K562 (cell line): ENCODE results near the gene IKZF4. TPM values are rescaled to one million over a fixed set of nuclear protein-coding genes. Genes with fewer than 3 reads are reported as not detected.

Experiments used
- ATAC-seq: fragments of 200-7000 bp; cut with Tn5 transposase; 3 replicates; pipeline ENCODE4 v1.9.1; 2020; ENCODE audit warnings: moderate library complexity
- Bru-seq: library from RNA; stranded (reverse); fragments of 400-500 nt; gene quantifications from one replicate; lab custom pipeline; 2021; lab: Mats Ljungman, UMichigan
- BruChase-seq, 2 experiments: library from RNA; stranded (reverse); fragments of 400-500 nt; gene quantifications; one replicate each; lab custom pipeline; 2021; lab: Mats Ljungman, UMichigan
- BruUV-seq: library from RNA; stranded (reverse); fragments of 400-500 nt; replicated peaks from 2 replicates; lab custom pipeline; 2021; lab: Mats Ljungman, UMichigan
- CTCF ChIA-PET: fragments of 300-600 bp; formaldehyde crosslinking; extraction: SDS; loops from one replicate; lab custom pipeline; 2021; ENCODE audit warnings: low intra/inter-chr PET ratio; lab: Yijun Ruan, JAX
- POLR2A ChIA-PET: fragments of 300-600, 350-650 bp; sonication (Branson Sonifier 250); formaldehyde crosslinking; extraction: SDS; loops from one replicate; lab custom pipeline; 2021; ENCODE audit warnings: antibody characterized with exemption, inconsistent platforms; lab: Yijun Ruan, JAX
- DNase-seq, 4 experiments: peaks; one replicate each; pipeline versions ENCODE4 v3.0.0 to v3.0.0-alpha.2; 2011 to 2018; ENCODE audit warnings: low spot score in 3 of 4, mixed read lengths in 3 of 4; ENCODE audit errors: extremely low read depth in 1 of 4
- FAIRE-seq: peaks from 2 replicates; lab custom pipeline; 2011; peaks lifted over from hg19 to GRCh38; lab: Jason Lieb, UNC
- H2AFZ ChIP-seq: 2 replicates; pipeline ENCODE4 v1.6.0; 2011; ENCODE audit warnings: low read depth, low read length, control low read depth, inconsistent platforms
- H3K27ac ChIP-seq: fragments of 200-600 bp; 3 replicates; pipeline ENCODE4 v1.8.0; 2011; ENCODE audit warnings: low read depth, mild to moderate bottlenecking, control low read depth, inconsistent platforms, low read length, moderate library complexity, mixed read lengths; ENCODE audit errors: extremely low read depth
- H3K27me3 ChIP-seq, 2 experiments: fragments of 300-600 bp in 1 of 2; 2 replicates in 1 of 2; 3 replicates in 1 of 2; pipeline versions ENCODE4 v1.6.0 to v1.8.0; 2011; ENCODE audit warnings: inconsistent platforms in 2 of 2, low read length in 2 of 2, mild to moderate bottlenecking in 1 of 2, mixed read lengths in 1 of 2, moderate library complexity in 1 of 2; ENCODE audit not compliant: control insufficient read depth in 2 of 2, insufficient read depth in 2 of 2
- H3K36me3 ChIP-seq: fragments of 300-600 bp; 3 replicates; pipeline ENCODE4 v1.8.0; 2011; ENCODE audit warnings: mild to moderate bottlenecking, low read length, inconsistent platforms; ENCODE audit not compliant: control insufficient read depth, insufficient read depth
- H3K4me1 ChIP-seq, 2 experiments: fragments of 200-600 bp in 1 of 2; replicated peaks in 1 of 2; 2 replicates in 1 of 2; 3 replicates in 1 of 2; pipeline versions ENCODE4 v1.5.1 to v1.8.0; 2011; ENCODE audit warnings: inconsistent platforms in 2 of 2, low read length in 2 of 2, mild to moderate bottlenecking in 1 of 2, mixed read lengths in 1 of 2, moderate library complexity in 1 of 2; ENCODE audit not compliant: control insufficient read depth in 2 of 2, insufficient read depth in 2 of 2
- H3K4me2 ChIP-seq: 2 replicates; pipeline ENCODE4 v1.6.1; 2011; ENCODE audit warnings: low read length, control low read depth, inconsistent platforms, mixed read lengths; ENCODE audit not compliant: insufficient read depth
- H3K4me3 ChIP-seq: fragments of 200-600 bp; sonication (generic), shearing (Covaris generic); 2 replicates; pipeline ENCODE4 v1.5.1; 2016; ENCODE audit warnings: control low read depth, inconsistent platforms
- H3K79me2 ChIP-seq: fragments of 200-600 bp; 3 replicates; pipeline ENCODE4 v1.8.0; 2011; ENCODE audit warnings: low read length, inconsistent platforms; ENCODE audit not compliant: control insufficient read depth, insufficient read depth
- H3K9ac ChIP-seq, 2 experiments: 2 replicates each; pipeline versions ENCODE4 v1.6.0 to v1.6.1; 2011; ENCODE audit warnings: low read depth in 2 of 2, low read length in 2 of 2, control low read depth in 1 of 2, inconsistent platforms in 1 of 2, mild to moderate bottlenecking in 1 of 2, mixed read lengths in 1 of 2; ENCODE audit not compliant: insufficient read depth in 1 of 2
- H3K9me1 ChIP-seq: one replicate; pipeline ENCODE4 v1.6.0; 2011; ENCODE audit warnings: inconsistent platforms, mild to moderate bottlenecking, low read length, moderate library complexity; ENCODE audit not compliant: control insufficient read depth, insufficient read depth
- H3K9me3 ChIP-seq: replicated peaks from 2 replicates; pipeline ENCODE4 v1.5.1; 2011; ENCODE audit warnings: low read depth, low read length, inconsistent platforms; ENCODE audit not compliant: control insufficient read depth, insufficient read depth
- H4K20me1 ChIP-seq: replicated peaks from 2 replicates; pipeline ENCODE4 v1.6.1; 2011; ENCODE audit warnings: low read length, inconsistent platforms, mixed read lengths; ENCODE audit not compliant: control insufficient read depth, insufficient read depth
- DNMT1 ChIP-seq: fragments of 450-650 bp; IDR thresholded peaks from 2 replicates; pipeline ENCODE4 v1.6.1; 2016; ENCODE audit warnings: antibody characterized with exemption, mild to moderate bottlenecking
- E2F6 ChIP-seq, 2 experiments: IDR thresholded peaks; 2 replicates each; pipeline ENCODE4 v1.6.1; 2011; ENCODE audit warnings: borderline replicate concordance in 1 of 2, control low read depth in 1 of 2, low read depth in 1 of 2, low read length in 1 of 2, mild to moderate bottlenecking in 1 of 2, mixed read lengths in 1 of 2, moderate library complexity in 1 of 2; ENCODE audit not compliant: insufficient read depth in 1 of 2, insufficient read length in 1 of 2, poor library complexity in 1 of 2, severe bottlenecking in 1 of 2; ENCODE audit errors: extremely low read depth in 1 of 2
- GTF2E2 ChIP-seq: fragments of 200-800 bp; sonication (Bioruptor generic); IDR thresholded peaks from 2 replicates; pipeline ENCODE4 v1.6.1; 2016; ENCODE audit warnings: missing genetic modification characterization, missing compliant biosample characterization
- KDM1A ChIP-seq, 2 experiments: fragments of 450-650 bp; IDR thresholded peaks; 2 replicates each; pipeline ENCODE4 v1.6.1; 2016; ENCODE audit warnings: mild to moderate bottlenecking in 2 of 2
- L3MBTL2 ChIP-seq: fragments of 450-650 bp; IDR thresholded peaks from 2 replicates; pipeline ENCODE4 v1.6.1; 2016; ENCODE audit warnings: mild to moderate bottlenecking, moderate library complexity
- PBX2 ChIP-seq, 2 experiments: IDR thresholded peaks in 1 of 2; conservative IDR thresholded peaks in 1 of 2; 2 replicates each; pipeline ENCODE4 v1.6.1; 2016; ENCODE audit warnings: low read depth in 2 of 2, mild to moderate bottlenecking in 1 of 2, missing compliant biosample characterization in 1 of 2, missing genetic modification characterization in 1 of 2, moderate library complexity in 1 of 2
- SLC30A9 ChIP-seq: fragments of 250-450 bp; sonication (Bioruptor Pico); IDR thresholded peaks from 2 replicates; pipeline ENCODE4 v1.8.0; 2022; ENCODE audit warnings: mild to moderate bottlenecking, moderate library complexity
- ZNF740 ChIP-seq, 3 experiments: fragments of 200-800 bp in 1 of 3; sonication (Bioruptor generic) in 1 of 3; sonication (generic) in 1 of 3; formaldehyde crosslinking in 1 of 3; IDR thresholded peaks; 2 replicates each; pipeline versions ENCODE4 v1.6.1 to v1.8.0; 2016 to 2022; ENCODE audit warnings: mild to moderate bottlenecking in 2 of 3, missing compliant biosample characterization in 2 of 3, missing genetic modification characterization in 2 of 3, missing genetic modification reagents in 1 of 3
- WGBS: fragments of 100-300 bp; shearing (Covaris generic); methylation state at CpG from one replicate; pipeline ENCODE4 v1.1.6; 2016; ENCODE audit warnings: low coverage, mixed read lengths; ENCODE audit not compliant: insufficient coverage; ENCODE audit errors: missing lambda C conversion rate; 5-methylcytosine and 5-hydroxymethylcytosine counted together
- in situ Hi-C: fragments of 300-500 bp; cut with MboI; formaldehyde crosslinking; loops from 4 replicates; pipeline ENCODE4 v1.15.0; 2018; ENCODE audit warnings: inconsistent platforms, mixed read lengths
- intact Hi-C: fragments of 100-400 bp; cut with micrococcal nuclease; formaldehyde crosslinking; loops from 2 replicates; pipeline ENCODE4 v1.14.2; 2022
- long read RNA-seq, 3 experiments: library from polyadenylated mRNA in 2 of 3; library from RNA in 1 of 3; unstranded in 2 of 3; stranded (forward) in 1 of 3; transcript quantifications; one replicate each; pipeline ENCODE4 v2.0.0, GENCODE V29; 2019 to 2022
- polyA minus RNA-seq, 3 experiments: library from RNA; depleted of rRNA, polyadenylated mRNA; stranded (reverse); fragments of >200 nt; gene quantifications; 2 replicates each; pipeline ENCODE4 v1.2.3, GENCODE V29; 2011
- polyA plus RNA-seq, 8 experiments: library from polyadenylated mRNA; depleted of rRNA in 4 of 8; stranded (reverse) in 5 of 8; unstranded in 3 of 8; fragments of >200 nt; fragmentation: Nextera tagmentation in 2 of 8; fragmentation: Illumina TruSeq in 1 of 8; extraction: Ambion mirVana in 2 of 8; extraction: Trizol in 1 of 8; gene quantifications; 2 replicates each; pipeline versions ENCODE4 v1.2.1 to v1.2.3, GENCODE V29; 2011 to 2014; ENCODE audit warnings: inconsistent platforms in 1 of 8, missing spikeins in 1 of 8
- total RNA-seq, 7 experiments: library from RNA; depleted of rRNA in 6 of 7; stranded (reverse); fragments of >200 nt in 6 of 7; fragmentation: Illumina TruSeq in 2 of 7; extraction: Trizol in 2 of 7; gene quantifications; 2 replicates each; pipeline versions ENCODE4 v1.2.1 to v1.2.3, GENCODE V29; 2011 to 2021; ENCODE audit warnings: low replicate concordance in 1 of 7

IKZF4 gene
- 32.0 and 35.8 TPM in 2 replicates for total RNA-seq (2011; cell fraction: chromatin; rRNA removed; ENCODE audit: low replicate concordance)
- 14.9 and 21.0 TPM in 2 replicates for total RNA-seq (2011; cell fraction: nucleolus; rRNA removed)
- 29.4 and 36.0 TPM in 2 replicates for total RNA-seq (2011; cell fraction: nucleoplasm; rRNA removed)
- total RNA-seq (2014; rRNA removed) (1.9 and 3.9 TPM in 2 replicates), total RNA-seq (2014; rRNA removed; fragmentation: Illumina TruSeq; extraction: Trizol) (2.8 TPM in 2 replicates), total RNA-seq (2015; rRNA removed; fragmentation: Illumina TruSeq; extraction: Trizol) (3.6 and 4.6 TPM in 2 replicates), total RNA-seq (2021) (16.0 and 16.3 TPM in 2 replicates), polyA plus RNA-seq (2011; rRNA removed) (6.7 and 8.2 TPM in 2 replicates), polyA plus RNA-seq (2014; fragmentation: Illumina TruSeq; extraction: Trizol) (13.5 and 16.0 TPM in 2 replicates), polyA plus RNA-seq (2014; fragmentation: Nextera tagmentation; extraction: Ambion mirVana) (1 to 10 TPM; 2.8 to 3.6 TPM), polyA plus RNA-seq (2014; rRNA removed) (6.4 and 10.2 TPM in 2 replicates), polyA minus RNA-seq (2011; rRNA and poly(A)+ RNA removed) (8.0 and 8.6 TPM in 2 replicates), Bru-seq, nascent RNA (percentile 62 among the genes with signal in this experiment), BruChase-seq, experiment 1, labeled RNA remaining after a 2-hour chase (percentile 68 among the genes with signal in this experiment), BruChase-seq, experiment 2, labeled RNA remaining after a 6-hour chase (percentile 76 among the genes with signal in this experiment)
- polyA plus RNA-seq (2011; cell fraction: cytosol; rRNA removed) = 7.7 and 10.7 TPM in 2 replicates
- 19.0 and 35.6 TPM in 2 replicates for polyA plus RNA-seq (2011; cell fraction: nucleus; rRNA removed)
- polyA plus RNA-seq (2012) = 9.7 and 17.3 TPM in 2 replicates
- polyA minus RNA-seq (2011; cell fraction: cytosol; rRNA and poly(A)+ RNA removed) = 10.7 and 13.7 TPM in 2 replicates
- 5.8 and 6.8 TPM in 2 replicates for polyA minus RNA-seq (2011; cell fraction: nucleus; rRNA and poly(A)+ RNA removed)
- long read RNA-seq, experiment 1, partial matches to known transcripts = 0 of 23 reads
- long read RNA-seq, experiment 1, other reads (novel, unspliced or antisense) = 23 of 23 reads
- long read RNA-seq, experiment 2, partial matches to known transcripts = 0 of 6 reads
- long read RNA-seq, experiment 2, other reads (novel, unspliced or antisense) = 6 of 6 reads
- long read RNA-seq, experiment 3, partial matches to known transcripts = 0 of 1 reads
- long read RNA-seq, experiment 3, other reads (novel, unspliced or antisense) = 1 of 1 reads

- Histone ChIP-seq H3K79me2 (peaks cover 55% of the 10 kb centered on the region), H3K4me2 (peak within 1 kb of the TSS; percentile 92), H3K27me3 (no peaks in the 10 kb centered on the region), H2AFZ (peak within 1 kb of the TSS; percentile 80), H3K9ac (peak within 1 kb of the TSS; percentile 80 to 93), H3K9me3 (no peaks in the 10 kb centered on the region), H3K4me1 (peaks cover 27 to 41% of the 10 kb centered on the region in 2 experiments), H4K20me1 (no peaks in the 10 kb centered on the region), H3K27ac (peak within 1 kb of the TSS; percentile 82), H3K36me3 (peaks cover 20% of the 10 kb centered on the region; the same call in 2 of the 3 replicates), H3K9me1 (no peaks in the 10 kb centered on the region), H3K4me3 (peak within 1 kb of the TSS; percentile 46)
- in situ Hi-C loops = loop anchor here (10.0 kb wide), 1 partner anchor 206 kb away; the partner anchor contains the start of genes ORMDL2 and SARNP
- intact Hi-C loops = loop anchor here (1.0 to 2.0 kb wide), 3 partner anchors 13 to 48 kb away; partner anchors contain the start of gene SUOX
- ChIA-PET CTCF (no interaction called here), POLR2A (interaction anchor here (0.5 to 4.0 kb wide), 12 partner anchors 10 to 594 kb away, joined by 3 to 28 read pairs (median 4); partner anchors contain the start of genes PA2G4, RAB5B and SUOX)
- TSS peak; percentile 51 for BruUV-seq
- peak; percentile 86 for FAIRE-seq
- ATAC-seq = peak; percentile 79
- WGBS = 3% methylated on average over 8 of the region's 10 CpGs
- peak; percentile 76 to 95 (median 81) for DNase-seq
- TF ChIP-seq KDM1A (IDR thresholded peaks at IDR 0.05) (peak in 1 of 2 experiments; percentile 22; a peak in 1 of 4 replicates), E2F6 (IDR thresholded peaks at IDR 0.05; ENCODE audit: borderline replicate concordance in 1 of 2, extremely low read depth in 1 of 2, insufficient read depth in 1 of 2, insufficient read length in 1 of 2, low read depth in 1 of 2, low read length in 1 of 2, poor library complexity in 1 of 2, severe bottlenecking in 1 of 2) (peak in 1 of 2 experiments; percentile 44), SLC30A9 (CRISPR knock-in tag) (no peak), PBX2 (CRISPR knock-in tag; IDR thresholded peaks at IDR 0.05; ENCODE audit: low read depth) (no peak), PBX2 (tag; conservative IDR thresholded peaks at IDR 0.05; ENCODE audit: low read depth) (peak; percentile 81), DNMT1 (no peak), L3MBTL2 (peak; percentile 35; the same call in 1 of the 2 replicates), GTF2E2 (tag) (0 out of 2 replicates have a peak, but pooled peaks have one; percentile 67), ZNF740 (CRISPR knock-in tag; IDR thresholded peaks at IDR 0.05) (no peak), ZNF740 (tag; IDR thresholded peaks at IDR 0.05) (peak in 1 of 2 experiments; percentile 78; a peak in 2 of 4 replicates)
Observed at GRCh38 chr12:56020423-56021184, at the start of gene IKZF4. Gene IKZF4, plus strand, starts transcription at chr12:56021043. Its CDS starts 451 bp downstream, at chr12:56021494.
